HepG2 (cell line): ENCODE results near the gene PIP5K1A. TPM values are rescaled to one million over a fixed set of nuclear protein-coding genes. Genes with fewer than 3 reads are reported as not detected.

Source experiments
- ATM ChIP-seq: fragments of 450-650 bp; IDR thresholded peaks from 2 replicates; pipeline ENCODE4 v1.7.1; 2017; ENCODE audit warnings: mild to moderate bottlenecking, borderline replicate concordance
- FOXJ3 ChIP-seq: sonication (generic); formaldehyde crosslinking; IDR thresholded peaks from 2 replicates; pipeline ENCODE4 v1.4.0; 2020; ENCODE audit warnings: missing genetic modification reagents, mild to moderate bottlenecking, borderline replicate concordance
- FOXM1 ChIP-seq: sonication (generic); formaldehyde crosslinking; IDR thresholded peaks from 2 replicates; pipeline ENCODE4 v1.5.0; 2020; ENCODE audit warnings: missing genetic modification reagents
- IKZF4 ChIP-seq: sonication (generic); formaldehyde crosslinking; IDR thresholded peaks from 2 replicates; pipeline ENCODE4 v1.5.1; 2020; ENCODE audit warnings: borderline replicate concordance, mild to moderate bottlenecking, low read depth, missing genetic modification reagents; ENCODE audit errors: not compliant biosample characterization
- KAT7 ChIP-seq: IDR thresholded peaks from 2 replicates; pipeline ENCODE4 v1.6.1; 2018; ENCODE audit warnings: borderline replicate concordance, missing compliant biosample characterization
- PHF8 ChIP-seq: sonication (generic); formaldehyde crosslinking; IDR thresholded peaks from 2 replicates; pipeline ENCODE4 v1.5.0; 2020; ENCODE audit warnings: missing genetic modification reagents
- REXO4 ChIP-seq: sonication (generic); formaldehyde crosslinking; IDR thresholded peaks from 2 replicates; pipeline ENCODE4 v1.8.0; 2022; ENCODE audit warnings: missing genetic modification reagents, mild to moderate bottlenecking, borderline replicate concordance
- SAFB2 ChIP-seq: sonication (generic); formaldehyde crosslinking; IDR thresholded peaks from 2 replicates; pipeline ENCODE4 v1.5.1; 2020; ENCODE audit warnings: missing genetic modification reagents, low read depth, mild to moderate bottlenecking, borderline replicate concordance
- SIX1 ChIP-seq: sonication (generic); formaldehyde crosslinking; IDR thresholded peaks from 2 replicates; pipeline ENCODE4 v1.4.0; 2020; ENCODE audit warnings: missing genetic modification reagents, borderline replicate concordance
- ZBTB38 ChIP-seq: sonication (generic); formaldehyde crosslinking; IDR thresholded peaks from 2 replicates; pipeline ENCODE4 v1.5.1; 2020; ENCODE audit warnings: mild to moderate bottlenecking, missing genetic modification reagents
- ZNF30 ChIP-seq: sonication (generic); formaldehyde crosslinking; IDR thresholded peaks from 2 replicates; pipeline ENCODE4 v1.5.0; 2020; ENCODE audit warnings: mild to moderate bottlenecking, missing genetic modification reagents
- ZNF329 ChIP-seq: sonication (generic); formaldehyde crosslinking; IDR thresholded peaks from 2 replicates; pipeline ENCODE4 v1.9.0; 2021; ENCODE audit warnings: low read depth, mild to moderate bottlenecking, missing genetic modification reagents
- ZNF343 ChIP-seq: sonication (generic); formaldehyde crosslinking; IDR thresholded peaks from 2 replicates; pipeline ENCODE4 v1.4.0; 2020; ENCODE audit warnings: mild to moderate bottlenecking, missing genetic modification reagents
- ZNF430 ChIP-seq: sonication (generic); formaldehyde crosslinking; IDR thresholded peaks from 2 replicates; pipeline ENCODE4 v1.9.0; 2021; ENCODE audit warnings: mild to moderate bottlenecking, missing genetic modification reagents
- ZNF431 ChIP-seq: sonication (generic); formaldehyde crosslinking; IDR thresholded peaks from 2 replicates; pipeline ENCODE4 v1.9.0; 2022; ENCODE audit warnings: missing genetic modification reagents, low read depth, mild to moderate bottlenecking, borderline replicate concordance
- ZNF629 ChIP-seq: sonication (generic); formaldehyde crosslinking; conservative IDR thresholded peaks from 2 replicates; pipeline ENCODE4 v1.5.0; 2020; ENCODE audit warnings: missing genetic modification reagents
- ZNF672 ChIP-seq: sonication (generic); formaldehyde crosslinking; IDR thresholded peaks from 2 replicates; pipeline ENCODE4 v1.8.1; 2022; ENCODE audit warnings: missing genetic modification reagents
- ZNF747 ChIP-seq: sonication (generic); formaldehyde crosslinking; IDR thresholded peaks from 2 replicates; pipeline ENCODE4 v1.8.1; 2023; ENCODE audit warnings: missing genetic modification reagents, mild to moderate bottlenecking, borderline replicate concordance
- ZNF749 ChIP-seq: sonication (generic); formaldehyde crosslinking; IDR thresholded peaks from 2 replicates; pipeline ENCODE4 v1.8.0; 2022; ENCODE audit warnings: mild to moderate bottlenecking, missing genetic modification reagents, moderate library complexity, borderline replicate concordance
- polyA plus RNA-seq, 8 experiments: library from polyadenylated mRNA; depleted of rRNA in 3 of 8; stranded (reverse) in 7 of 8; unstranded in 1 of 8; fragments of >200 nt; fragmentation: Illumina TruSeq in 4 of 8; extraction: Trizol in 4 of 8; gene quantifications; 2 replicates each; pipeline versions ENCODE4 v1.2.1 to v1.2.3, GENCODE V29; 2011 to 2016; ENCODE audit warnings: low read depth in 4 of 8, missing spikeins in 1 of 8, mixed read lengths in 1 of 8; ENCODE audit not compliant: insufficient read depth in 1 of 8
- total RNA-seq, 5 experiments: library from RNA; depleted of rRNA; stranded (reverse); fragments of >200 nt; fragmentation: Illumina TruSeq; extraction: Trizol; gene quantifications; 2 replicates each; pipeline ENCODE4 v1.2.3, GENCODE V29; 2016; ENCODE audit warnings: low read depth in 1 of 5
- TF ChIP-seq, protein P1 (sequence below): sonication (generic); formaldehyde crosslinking; IDR thresholded peaks from 2 replicates; pipeline ENCODE4 v1.5.0; 2020; ENCODE audit warnings: mild to moderate bottlenecking, missing genetic modification reagents, borderline replicate concordance
- TF ChIP-seq, protein P2 (sequence below): sonication (generic); formaldehyde crosslinking; IDR thresholded peaks from 2 replicates; pipeline ENCODE4 v1.4.0; 2020; ENCODE audit warnings: mild to moderate bottlenecking, missing genetic modification reagents, borderline replicate concordance

The PIP5K1A gene
- total and polyA plus RNA-seq, 2 of the 13 experiments (the other 11 are each of a cell fraction or from before 2014, with no cell fraction given), result 45.3 to 65.1 TPM

DNA sequence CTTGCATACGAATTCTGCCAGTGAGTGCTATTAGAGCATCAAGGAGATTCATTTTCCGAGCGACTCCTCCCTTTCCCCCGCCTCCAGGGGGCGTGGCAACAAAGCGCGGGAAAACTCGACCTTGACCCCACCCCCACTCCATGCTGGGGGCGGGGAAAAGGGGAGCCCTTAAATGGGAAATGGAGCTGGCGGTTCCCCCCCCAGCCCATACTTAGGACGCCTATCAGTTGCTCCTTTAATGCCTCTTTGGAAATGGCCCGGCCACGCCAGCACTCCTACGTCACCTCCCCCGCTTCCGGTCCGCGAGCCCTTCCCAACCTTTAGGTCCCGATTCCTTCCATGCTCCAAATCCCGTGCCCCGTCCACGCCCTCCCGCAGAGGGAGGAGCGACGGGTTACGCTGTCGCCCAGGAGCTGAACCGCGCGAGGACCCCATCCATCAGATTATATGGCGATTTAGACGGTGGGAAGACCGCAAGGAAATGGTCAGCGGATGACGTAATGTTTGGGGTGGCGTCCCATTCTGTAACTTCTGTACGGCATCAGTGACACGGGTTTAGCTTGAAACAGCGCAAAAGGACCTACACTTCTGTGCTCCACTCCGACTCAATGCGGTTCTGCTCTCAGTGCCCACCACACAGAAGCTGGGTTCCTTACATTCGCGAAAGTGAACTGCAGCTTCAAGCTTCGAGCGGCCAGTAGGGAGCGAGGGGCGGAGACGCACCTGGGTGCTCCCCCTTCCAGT lies 83.0 kb downstream of the PIP5K1A start (continued):
- TF ChIP-seq, protein P1, sequence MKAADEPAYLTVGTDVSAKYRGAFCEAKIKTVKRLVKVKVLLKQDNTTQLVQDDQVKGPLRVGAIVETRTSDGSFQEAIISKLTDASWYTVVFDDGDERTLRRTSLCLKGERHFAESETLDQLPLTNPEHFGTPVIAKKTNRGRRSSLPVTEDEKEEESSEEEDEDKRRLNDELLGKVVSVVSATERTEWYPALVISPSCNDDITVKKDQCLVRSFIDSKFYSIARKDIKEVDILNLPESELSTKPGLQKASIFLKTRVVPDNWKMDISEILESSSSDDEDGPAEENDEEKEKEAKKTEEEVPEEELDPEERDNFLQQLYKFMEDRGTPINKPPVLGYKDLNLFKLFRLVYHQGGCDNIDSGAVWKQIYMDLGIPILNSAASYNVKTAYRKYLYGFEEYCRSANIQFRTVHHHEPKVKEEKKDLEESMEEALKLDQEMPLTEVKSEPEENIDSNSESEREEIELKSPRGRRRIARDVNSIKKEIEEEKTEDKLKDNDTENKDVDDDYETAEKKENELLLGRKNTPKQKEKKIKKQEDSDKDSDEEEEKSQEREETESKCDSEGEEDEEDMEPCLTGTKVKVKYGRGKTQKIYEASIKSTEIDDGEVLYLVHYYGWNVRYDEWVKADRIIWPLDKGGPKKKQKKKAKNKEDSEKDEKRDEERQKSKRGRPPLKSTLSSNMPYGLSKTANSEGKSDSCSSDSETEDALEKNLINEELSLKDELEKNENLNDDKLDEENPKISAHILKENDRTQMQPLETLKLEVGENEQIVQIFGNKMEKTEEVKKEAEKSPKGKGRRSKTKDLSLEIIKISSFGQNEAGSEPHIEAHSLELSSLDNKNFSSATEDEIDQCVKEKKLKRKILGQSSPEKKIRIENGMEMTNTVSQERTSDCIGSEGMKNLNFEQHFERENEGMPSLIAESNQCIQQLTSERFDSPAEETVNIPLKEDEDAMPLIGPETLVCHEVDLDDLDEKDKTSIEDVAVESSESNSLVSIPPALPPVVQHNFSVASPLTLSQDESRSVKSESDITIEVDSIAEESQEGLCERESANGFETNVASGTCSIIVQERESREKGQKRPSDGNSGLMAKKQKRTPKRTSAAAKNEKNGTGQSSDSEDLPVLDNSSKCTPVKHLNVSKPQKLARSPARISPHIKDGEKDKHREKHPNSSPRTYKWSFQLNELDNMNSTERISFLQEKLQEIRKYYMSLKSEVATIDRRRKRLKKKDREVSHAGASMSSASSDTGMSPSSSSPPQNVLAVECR (CRISPR knock-in tag), result peak; percentile 87
- TF ChIP-seq ATM (no peak), ZNF747 (peak; percentile 34; the same call in 1 of the 2 replicates), ZNF343 (no peak), KAT7 (no peak), PHF8 (CRISPR knock-in tag) (peak; percentile 68), ZNF749 (CRISPR knock-in tag) (peak; percentile 91; the same call in 1 of the 2 replicates), FOXJ3 (CRISPR knock-in tag) (no peak), SAFB2 (CRISPR knock-in tag) (0 out of 2 replicates have a peak, but pooled peaks have one; percentile 48), ZNF430 (CRISPR knock-in tag) (no peak), ZNF30 (CRISPR knock-in tag) (no peak), REXO4 (CRISPR knock-in tag) (no peak), ZBTB38 (no peak; the same call in 1 of the 2 replicates), SIX1 (CRISPR knock-in tag) (no peak), ZNF672 (CRISPR knock-in tag) (no peak), IKZF4 (peak; percentile 29), ZNF329 (CRISPR knock-in tag) (no peak; the same call in 1 of the 2 replicates), FOXM1 (CRISPR knock-in tag) (no peak), ZNF431 (peak; percentile 75; the same call in 1 of the 2 replicates), ZNF629 (CRISPR knock-in tag) (no peak)
- TF ChIP-seq, protein P2, sequence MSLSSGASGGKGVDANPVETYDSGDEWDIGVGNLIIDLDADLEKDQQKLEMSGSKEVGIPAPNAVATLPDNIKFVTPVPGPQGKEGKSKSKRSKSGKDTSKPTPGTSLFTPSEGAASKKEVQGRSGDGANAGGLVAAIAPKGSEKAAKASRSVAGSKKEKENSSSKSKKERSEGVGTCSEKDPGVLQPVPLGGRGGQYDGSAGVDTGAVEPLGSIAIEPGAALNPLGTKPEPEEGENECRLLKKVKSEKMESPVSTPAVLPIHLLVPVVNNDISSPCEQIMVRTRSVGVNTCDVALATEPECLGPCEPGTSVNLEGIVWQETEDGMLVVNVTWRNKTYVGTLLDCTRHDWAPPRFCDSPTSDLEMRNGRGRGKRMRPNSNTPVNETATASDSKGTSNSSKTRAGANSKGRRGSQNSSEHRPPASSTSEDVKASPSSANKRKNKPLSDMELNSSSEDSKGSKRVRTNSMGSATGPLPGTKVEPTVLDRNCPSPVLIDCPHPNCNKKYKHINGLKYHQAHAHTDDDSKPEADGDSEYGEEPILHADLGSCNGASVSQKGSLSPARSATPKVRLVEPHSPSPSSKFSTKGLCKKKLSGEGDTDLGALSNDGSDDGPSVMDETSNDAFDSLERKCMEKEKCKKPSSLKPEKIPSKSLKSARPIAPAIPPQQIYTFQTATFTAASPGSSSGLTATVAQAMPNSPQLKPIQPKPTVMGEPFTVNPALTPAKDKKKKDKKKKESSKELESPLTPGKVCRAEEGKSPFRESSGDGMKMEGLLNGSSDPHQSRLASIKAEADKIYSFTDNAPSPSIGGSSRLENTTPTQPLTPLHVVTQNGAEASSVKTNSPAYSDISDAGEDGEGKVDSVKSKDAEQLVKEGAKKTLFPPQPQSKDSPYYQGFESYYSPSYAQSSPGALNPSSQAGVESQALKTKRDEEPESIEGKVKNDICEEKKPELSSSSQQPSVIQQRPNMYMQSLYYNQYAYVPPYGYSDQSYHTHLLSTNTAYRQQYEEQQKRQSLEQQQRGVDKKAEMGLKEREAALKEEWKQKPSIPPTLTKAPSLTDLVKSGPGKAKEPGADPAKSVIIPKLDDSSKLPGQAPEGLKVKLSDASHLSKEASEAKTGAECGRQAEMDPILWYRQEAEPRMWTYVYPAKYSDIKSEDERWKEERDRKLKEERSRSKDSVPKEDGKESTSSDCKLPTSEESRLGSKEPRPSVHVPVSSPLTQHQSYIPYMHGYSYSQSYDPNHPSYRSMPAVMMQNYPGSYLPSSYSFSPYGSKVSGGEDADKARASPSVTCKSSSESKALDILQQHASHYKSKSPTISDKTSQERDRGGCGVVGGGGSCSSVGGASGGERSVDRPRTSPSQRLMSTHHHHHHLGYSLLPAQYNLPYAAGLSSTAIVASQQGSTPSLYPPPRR (CRISPR knock-in tag), result peak; percentile 59; the same call in 1 of the 2 replicates
